A549 (cell line): ENCODE data around the gene ZBED6.

Experiments used
- BHLHE40 ChIP-seq: IDR thresholded peaks from 2 replicates; pipeline ENCODE4 v1.6.1; 2012; ENCODE audit warnings: low read depth, low read length, inconsistent platforms
- CBX2 ChIP-seq: fragments of 200-600 bp; sonication (generic); IDR thresholded peaks from 2 replicates; pipeline ENCODE4 v1.6.1; 2016; ENCODE audit warnings: low read depth, mild to moderate bottlenecking, borderline replicate concordance
- CBX8 ChIP-seq: fragments of 200-600 bp; sonication (generic); IDR thresholded peaks from 2 replicates; pipeline ENCODE4 v1.6.1; 2016
- CHD2 ChIP-seq: fragments of 150-350 bp; IDR thresholded peaks from 2 replicates; pipeline ENCODE4 v1.6.1; 2014; ENCODE audit warnings: low read length; ENCODE audit not compliant: partially characterized antibody
- CTCF ChIP-seq: fragments of >200 bp; sonication (Bioruptor Twin); formaldehyde crosslinking; IDR thresholded peaks from 3 replicates; pipeline ENCODE4 v1.5.1; 2016
- FOSB ChIP-seq: fragments of 250-450 bp; sonication (Bioruptor Pico); IDR thresholded peaks from 2 replicates; pipeline ENCODE4 v1.5.0; 2020; ENCODE audit warnings: mild to moderate bottlenecking, moderate library complexity
- JUN ChIP-seq, 2 experiments: fragments of >200 bp; sonication (Bioruptor Twin); formaldehyde crosslinking; IDR thresholded peaks; 2 replicates in 1 of 2; 3 replicates in 1 of 2; pipeline ENCODE4 v1.6.1; 2016 to 2017
- JUNB ChIP-seq: fragments of >200 bp; sonication (Bioruptor Twin); formaldehyde crosslinking; IDR thresholded peaks from 2 replicates; pipeline ENCODE4 v1.6.1; 2016
- MAFK ChIP-seq: fragments of 450-650 bp; IDR thresholded peaks from 2 replicates; pipeline ENCODE4 v1.6.1; 2014; ENCODE audit not compliant: partially characterized antibody
- POLR2A ChIP-seq: IDR thresholded peaks from 2 replicates; pipeline ENCODE4 v1.6.1; 2012; ENCODE audit warnings: mild to moderate bottlenecking, low read length
- RAD21 ChIP-seq, 2 experiments: fragments of >200 bp in 1 of 2; sonication (Bioruptor Twin) in 1 of 2; formaldehyde crosslinking in 1 of 2; IDR thresholded peaks in 1 of 2; conservative IDR thresholded peaks in 1 of 2; 2 replicates in 1 of 2; 3 replicates in 1 of 2; pipeline ENCODE4 v1.6.1; 2012 to 2018; ENCODE audit warnings: inconsistent platforms in 1 of 2
- RARB ChIP-seq: fragments of 250-450 bp; sonication (Bioruptor Pico); IDR thresholded peaks from 2 replicates; pipeline ENCODE4 v1.8.0; 2021; ENCODE audit warnings: mild to moderate bottlenecking, moderate library complexity
- ZNF302 ChIP-seq: fragments of 250-450 bp; sonication (Bioruptor Pico); IDR thresholded peaks from 2 replicates; pipeline ENCODE4 v1.9.0; 2021; ENCODE audit warnings: inconsistent platforms, mild to moderate bottlenecking, moderate library complexity
- TF ChIP-seq, protein P1 (sequence below): fragments of 200-600 bp; sonication (generic); IDR thresholded peaks from 2 replicates; pipeline ENCODE4 v1.6.1; 2016; ENCODE audit warnings: antibody characterized with exemption, mild to moderate bottlenecking, moderate library complexity

DNA sequence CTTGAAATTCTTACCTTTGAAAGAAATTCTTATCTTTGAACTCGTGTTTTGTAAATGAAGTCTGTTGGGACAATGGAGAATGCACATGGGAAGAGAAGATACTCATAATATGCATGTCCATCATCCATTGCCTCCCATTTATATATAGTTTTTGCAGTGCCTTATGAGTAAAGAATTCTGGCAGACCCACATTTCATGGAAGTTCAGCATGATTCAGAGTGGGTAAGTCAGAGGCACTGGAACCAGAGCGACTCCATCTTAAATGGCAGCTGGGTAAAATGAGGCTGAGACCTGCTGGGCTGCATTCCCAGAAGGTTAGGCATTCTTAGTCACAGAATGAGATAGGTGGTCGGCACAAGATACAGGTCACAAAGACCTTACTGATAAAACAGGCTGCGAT, 16.6 kb upstream of the ZBED6 start:
- TF ChIP-seq CTCF (no peak), POLR2A (no peak), CBX2 (no peak), JUN (IDR thresholded peaks at IDR 0.05) (no peak), CHD2 (no peak), JUNB (no peak), FOSB (CRISPR knock-in tag) (no peak), BHLHE40 (no peak), RAD21 (conservative IDR thresholded peaks at IDR 0.05 in 1 of 2, IDR thresholded peaks at IDR 0.05 in 1 of 2) (no peak), RARB (CRISPR knock-in tag) (no peak), CBX8 (no peak), ZNF302 (CRISPR knock-in tag) (no peak), MAFK (no peak)
- TF ChIP-seq, protein P1, sequence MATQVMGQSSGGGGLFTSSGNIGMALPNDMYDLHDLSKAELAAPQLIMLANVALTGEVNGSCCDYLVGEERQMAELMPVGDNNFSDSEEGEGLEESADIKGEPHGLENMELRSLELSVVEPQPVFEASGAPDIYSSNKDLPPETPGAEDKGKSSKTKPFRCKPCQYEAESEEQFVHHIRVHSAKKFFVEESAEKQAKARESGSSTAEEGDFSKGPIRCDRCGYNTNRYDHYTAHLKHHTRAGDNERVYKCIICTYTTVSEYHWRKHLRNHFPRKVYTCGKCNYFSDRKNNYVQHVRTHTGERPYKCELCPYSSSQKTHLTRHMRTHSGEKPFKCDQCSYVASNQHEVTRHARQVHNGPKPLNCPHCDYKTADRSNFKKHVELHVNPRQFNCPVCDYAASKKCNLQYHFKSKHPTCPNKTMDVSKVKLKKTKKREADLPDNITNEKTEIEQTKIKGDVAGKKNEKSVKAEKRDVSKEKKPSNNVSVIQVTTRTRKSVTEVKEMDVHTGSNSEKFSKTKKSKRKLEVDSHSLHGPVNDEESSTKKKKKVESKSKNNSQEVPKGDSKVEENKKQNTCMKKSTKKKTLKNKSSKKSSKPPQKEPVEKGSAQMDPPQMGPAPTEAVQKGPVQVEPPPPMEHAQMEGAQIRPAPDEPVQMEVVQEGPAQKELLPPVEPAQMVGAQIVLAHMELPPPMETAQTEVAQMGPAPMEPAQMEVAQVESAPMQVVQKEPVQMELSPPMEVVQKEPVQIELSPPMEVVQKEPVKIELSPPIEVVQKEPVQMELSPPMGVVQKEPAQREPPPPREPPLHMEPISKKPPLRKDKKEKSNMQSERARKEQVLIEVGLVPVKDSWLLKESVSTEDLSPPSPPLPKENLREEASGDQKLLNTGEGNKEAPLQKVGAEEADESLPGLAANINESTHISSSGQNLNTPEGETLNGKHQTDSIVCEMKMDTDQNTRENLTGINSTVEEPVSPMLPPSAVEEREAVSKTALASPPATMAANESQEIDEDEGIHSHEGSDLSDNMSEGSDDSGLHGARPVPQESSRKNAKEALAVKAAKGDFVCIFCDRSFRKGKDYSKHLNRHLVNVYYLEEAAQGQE: no peak
